HG03159 (cell line): ENCODE data around the gene VPS9D1.
"Not testable (repeated sequence)": the region's sequence is repeated elsewhere in the genome, so short reads cannot be mapped to it uniquely, and the experiment has no call there.

Source experiments
- ATAC-seq: cut with Tn5 transposase; IDR thresholded peaks from one replicate; pipeline ENCODE4 v1.9.1; 2021; ENCODE audit warnings: mild to moderate bottlenecking, moderate library complexity; ENCODE audit not compliant: unreplicated experiment

VPS9D1 gene

GRCh38 chr16:89695086-89695874, 25.4 kb downstream of the VPS9D1 start:
- no peak for ATAC-seq

- not testable (repeated sequence) for ATAC-seq
Measured at GRCh38 chr16:89694784-89695085, 26.0 kb downstream of the VPS9D1 start.

- no peak for ATAC-seq
Measured at GRCh38 chr16:89693931-89694783, 26.5 kb downstream of the VPS9D1 start.

- ATAC-seq = no peak
Measured at GRCh38 chr16:89693289-89693731, 27.4 kb downstream of the VPS9D1 start.

- no peak for ATAC-seq
Measured at GRCh38 chr16:89691986-89692569, 28.6 kb downstream of the VPS9D1 start.

GRCh38 chr16:89691231-89691985, 29.3 kb downstream of the VPS9D1 start:
- no peak for ATAC-seq

- ATAC-seq = no peak
Measured at GRCh38 chr16:89690392-89690901, 30.3 kb downstream of the VPS9D1 start.

GRCh38 chr16:89689621-89690020, 31.1 kb downstream of the VPS9D1 start:
- not testable (repeated sequence) for ATAC-seq

- ATAC-seq = no peak
Measured at GRCh38 chr16:89689142-89689541, 31.6 kb downstream of the VPS9D1 start.

GRCh38 chr16:89688395-89688794, 32.3 kb downstream of the VPS9D1 start:
- no peak for ATAC-seq

GRCh38 chr16:89687092-89687940, 33.4 kb downstream of the VPS9D1 start:
- peak; percentile 37 for ATAC-seq

- ATAC-seq = peak; percentile 79
Measured at GRCh38 chr16:89686520-89687091, 34.1 kb downstream of the VPS9D1 start, which contains the start of gene CDK10. Gene CDK10, plus strand, starts transcription at chr16:89686689. Its CDS starts 22 bp downstream, at chr16:89686711.

GRCh38 chr16:89685916-89686315, 34.8 kb downstream of the VPS9D1 start:
- no peak for ATAC-seq

- ATAC-seq = no peak
Measured at GRCh38 chr16:89678258-89678657, 42.4 kb downstream of the VPS9D1 start.

- ATAC-seq = no peak
Measured at GRCh38 chr16:89672177-89672941, 48.3 kb downstream of the VPS9D1 start.

- not testable (repeated sequence) for ATAC-seq
Measured at GRCh38 chr16:89671565-89671964, 49.1 kb downstream of the VPS9D1 start.

- no peak for ATAC-seq
Measured at GRCh38 chr16:89670496-89671431, 49.9 kb downstream of the VPS9D1 start.
